Stimulated activated CD8-positive, alpha-beta memory T cell treated with anti-CD3 and anti-CD28 coated beads, Interleukin-12 subunit alpha, Interleukin-12 subunit beta, amount 100 ng/mL, for 1 hour (primary cell): Measurements from ENCODE around the gene CREBRF.
"Not testable (repeated sequence)": the region's sequence is repeated elsewhere in the genome, so short reads cannot be mapped to it uniquely, and the experiment has no call there.

ENCODE experiments used
- DNase-seq: peaks from one replicate; pipeline ENCODE4 v3.0.0-alpha.2; 2020; ENCODE audit warnings: low read depth

The CREBRF gene

DNA sequence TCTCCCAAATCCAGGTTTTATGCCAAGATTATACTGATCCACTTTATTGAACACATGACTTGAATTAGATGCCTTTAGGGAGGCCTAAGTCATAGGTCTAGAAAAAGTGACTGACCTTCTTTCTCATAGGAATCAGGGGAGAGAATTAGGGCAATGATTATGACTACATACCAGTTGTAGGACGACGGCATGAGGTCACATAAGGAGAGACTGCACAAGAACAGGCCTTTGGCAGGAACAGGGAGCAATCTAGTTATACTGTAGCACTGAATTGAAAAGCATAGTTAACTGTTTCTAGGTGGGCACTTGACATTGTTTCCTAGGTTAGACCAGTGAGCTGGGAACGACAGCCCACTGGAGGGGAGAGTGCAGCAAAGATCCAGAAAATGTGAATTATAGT lies 22.7 kb downstream of the CREBRF start:
- no peak for DNase-seq

DNA sequence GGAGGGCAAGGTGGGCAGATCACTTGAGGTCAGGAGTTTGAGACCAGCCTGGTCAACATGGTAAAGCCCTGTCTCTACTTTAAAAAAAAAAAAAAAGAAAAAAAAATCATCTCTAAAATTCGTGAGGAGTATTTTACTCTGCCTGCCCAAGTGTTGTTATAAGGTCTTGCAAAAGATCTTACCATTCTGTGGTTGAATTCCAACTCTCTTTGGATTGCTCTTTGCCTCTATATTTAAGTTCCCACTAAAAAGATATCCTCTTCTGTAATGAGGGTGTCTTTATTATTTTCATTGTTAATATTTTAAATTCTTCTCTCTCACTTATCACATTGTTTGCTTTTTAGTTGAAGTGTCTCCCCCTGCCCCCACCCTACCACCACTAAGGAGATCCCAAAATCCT lies 33.4 kb downstream of the CREBRF start:
- no peak for DNase-seq

DNA sequence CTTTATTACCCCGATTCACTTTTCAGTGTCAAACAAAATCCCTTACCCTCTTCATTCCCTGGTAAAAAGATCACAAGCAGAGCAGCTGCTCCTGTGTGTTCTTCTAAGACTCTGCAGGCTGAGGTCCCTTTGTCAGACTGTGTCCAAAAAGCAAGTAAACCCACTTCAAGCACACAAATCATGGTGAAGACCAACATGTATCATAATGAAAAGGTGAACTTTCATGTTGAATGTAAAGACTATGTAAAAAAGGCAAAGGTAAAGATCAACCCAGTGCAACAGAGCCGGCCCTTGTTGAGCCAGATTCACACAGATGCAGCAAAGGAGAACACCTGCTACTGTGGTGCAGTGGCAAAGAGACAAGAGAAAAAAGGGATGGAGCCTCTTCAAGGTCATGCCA lies 34.5 kb downstream of the CREBRF start:
- DNase-seq = no peak

GRCh38 chr5:173091981-173092380 lies 35.8 kb downstream of the CREBRF start:
- no peak for DNase-seq

- DNase-seq = no peak
These were observed 37.5 kb downstream of the CREBRF start for GRCh38 chr5:173093606-173094005.

DNA sequence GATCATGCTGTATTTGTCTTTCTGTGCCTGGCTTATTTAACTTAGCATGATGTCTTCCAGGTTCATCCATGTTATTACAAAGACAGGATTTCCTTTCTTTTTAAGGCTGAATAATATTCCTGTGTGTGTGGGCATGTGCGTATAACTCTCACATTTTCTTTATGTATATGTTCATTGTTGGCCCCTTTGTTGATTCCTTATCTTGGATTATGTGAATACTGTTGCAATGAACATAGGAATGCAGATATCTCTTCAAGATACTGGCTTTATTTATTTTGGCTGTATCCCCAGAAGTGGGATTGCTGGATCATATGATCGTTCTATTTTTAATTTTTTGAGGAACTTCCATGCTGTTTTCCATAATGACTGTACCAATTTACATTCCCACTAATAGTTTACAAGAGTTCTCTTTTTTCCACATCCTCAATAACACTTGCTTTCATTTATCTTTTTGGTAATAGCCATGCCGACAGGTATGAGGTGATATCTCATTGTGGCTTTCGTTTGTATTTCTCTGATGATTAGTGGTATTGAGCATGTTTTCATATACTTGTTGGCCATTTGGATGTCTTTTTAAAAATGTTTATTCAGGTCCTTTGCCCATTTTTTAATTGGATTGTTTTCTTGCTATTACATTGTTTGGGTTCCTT lies 38.0 kb downstream of the CREBRF start:
- no peak for DNase-seq

DNA sequence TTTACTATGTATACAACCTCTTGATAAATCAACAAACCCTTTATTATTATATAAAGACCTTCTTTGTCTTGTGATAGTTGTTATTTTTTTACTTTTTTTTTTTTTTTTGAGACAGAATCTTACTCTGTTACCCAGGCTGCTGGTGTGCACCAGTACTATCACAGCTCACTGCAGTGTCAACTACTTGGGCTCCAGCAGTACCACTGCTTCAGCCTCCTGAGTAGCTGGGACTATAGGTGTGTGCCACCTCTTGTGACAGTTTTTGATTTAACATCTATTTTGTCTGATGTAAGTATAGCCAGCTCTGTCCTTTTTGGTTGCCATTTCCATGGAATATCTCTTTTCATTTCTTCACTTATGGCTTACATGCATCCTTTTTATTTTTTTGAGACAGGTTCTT lies 42.6 kb downstream of the CREBRF start:
- DNase-seq = no peak

DNA sequence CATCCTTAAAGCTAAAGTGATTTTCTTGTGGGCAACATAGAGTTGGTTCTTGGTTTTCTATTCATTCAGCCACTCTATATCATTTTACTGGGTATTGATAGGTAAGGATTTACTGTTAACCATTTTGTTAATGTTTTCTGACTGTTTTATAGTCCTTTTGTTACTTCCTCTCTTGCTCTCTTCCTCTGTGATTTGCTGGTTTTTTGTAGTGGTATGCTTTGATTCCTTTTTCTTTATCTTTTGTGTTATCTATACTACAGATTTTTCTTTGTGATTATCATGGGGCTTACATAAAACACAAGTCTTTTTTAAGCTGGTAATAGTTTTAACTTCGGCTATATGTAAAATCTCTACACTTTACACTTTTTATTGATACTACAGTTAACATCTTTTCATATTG lies 43.3 kb downstream of the CREBRF start:
- DNase-seq = no peak

GRCh38 chr5:173101245-173101644 lies 45.1 kb downstream of the CREBRF start:
- no peak for DNase-seq

GRCh38 chr5:173103411-173103810 lies 47.3 kb downstream of the CREBRF start:
- no peak for DNase-seq

- no peak for DNase-seq
These were observed 52.8 kb downstream of the CREBRF start for GRCh38 chr5:173108914-173109313.

DNA sequence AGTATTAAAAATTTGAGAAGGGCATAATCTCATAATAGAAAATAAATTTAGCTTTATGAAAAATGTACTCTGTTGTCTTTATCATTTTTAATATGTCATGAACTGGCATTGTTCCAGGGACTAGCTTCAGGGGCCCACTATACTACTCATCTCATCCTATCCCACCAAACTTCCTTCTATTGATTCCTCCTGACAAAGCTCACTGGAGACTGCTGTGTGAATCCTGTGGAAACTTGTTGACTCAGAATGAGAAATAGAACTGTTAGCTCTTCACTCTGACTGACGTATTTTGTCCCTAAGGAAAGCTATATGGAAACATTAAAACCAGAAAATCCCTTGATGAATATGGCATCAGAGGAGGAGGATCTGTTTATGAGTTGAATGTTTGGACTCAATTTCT lies 58.4 kb downstream of the CREBRF start:
- DNase-seq = no peak

- no peak for DNase-seq
These were observed 63.6 kb downstream of the CREBRF start for GRCh38 chr5:173119719-173120118.

DNA sequence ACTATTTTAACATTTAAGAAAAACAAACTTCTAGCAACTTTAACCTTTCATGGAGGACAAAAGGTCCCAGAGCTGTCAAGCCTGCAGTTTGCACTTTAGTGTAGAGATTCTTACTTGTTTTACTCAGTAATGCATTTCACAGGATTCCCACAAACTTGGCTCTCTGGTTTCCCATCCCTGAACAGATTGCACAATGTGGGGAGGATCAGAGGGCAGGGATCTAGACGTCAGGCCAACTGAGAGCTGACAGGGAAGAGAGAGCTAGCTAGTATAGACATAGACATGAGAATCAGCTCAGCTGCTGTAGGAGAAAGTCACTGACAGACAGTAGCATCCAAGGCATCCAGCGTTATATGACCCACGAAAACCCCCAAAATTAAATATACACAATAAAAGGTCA lies 67.3 kb downstream of the CREBRF start:
- no peak for DNase-seq

- DNase-seq = not testable (repeated sequence)
These were observed 76.0 kb downstream of the CREBRF start for GRCh38 chr5:173132166-173132565.

DNA sequence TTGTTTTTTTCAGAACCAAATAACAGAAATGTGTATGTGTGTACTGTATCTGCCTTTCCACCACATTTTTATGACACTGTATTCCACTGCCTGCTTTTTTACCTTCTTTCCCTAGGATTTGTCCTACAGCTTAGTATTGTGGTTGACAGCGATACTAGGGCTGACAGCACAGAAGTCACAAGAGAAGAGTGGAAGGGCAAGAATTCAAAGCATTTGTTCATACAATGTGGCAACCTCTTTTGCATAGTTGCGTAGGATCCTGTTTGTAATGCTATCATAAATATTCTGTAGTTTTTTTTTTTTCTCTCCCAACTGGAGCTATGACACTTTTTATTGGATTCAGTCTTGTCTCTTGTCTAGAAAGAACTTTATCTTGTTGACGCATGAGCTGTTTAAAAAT lies 82.6 kb downstream of the CREBRF start:
- DNase-seq = no peak

DNA sequence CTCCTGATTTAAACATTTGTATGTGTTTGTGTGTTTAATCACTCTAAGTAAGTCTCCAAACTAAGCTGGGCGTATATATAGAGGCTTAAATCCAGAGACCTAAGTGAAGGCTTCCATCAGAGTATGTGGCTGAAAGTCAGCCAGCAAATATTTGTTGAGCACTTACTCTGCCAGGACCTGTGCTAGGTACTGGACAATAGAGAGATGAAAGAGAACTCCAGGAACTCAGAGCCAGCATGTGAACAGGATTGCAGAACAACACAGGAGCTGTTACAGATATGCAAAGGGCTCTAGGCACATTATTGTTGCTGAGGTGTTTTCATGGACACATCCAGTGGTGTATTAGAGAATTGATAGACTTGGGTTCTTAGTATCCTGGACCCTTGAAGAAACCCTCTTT lies 83.5 kb downstream of the CREBRF start:
- DNase-seq = no peak

GRCh38 chr5:173140769-173141168 lies 84.6 kb downstream of the CREBRF start:
- DNase-seq = no peak

DNA sequence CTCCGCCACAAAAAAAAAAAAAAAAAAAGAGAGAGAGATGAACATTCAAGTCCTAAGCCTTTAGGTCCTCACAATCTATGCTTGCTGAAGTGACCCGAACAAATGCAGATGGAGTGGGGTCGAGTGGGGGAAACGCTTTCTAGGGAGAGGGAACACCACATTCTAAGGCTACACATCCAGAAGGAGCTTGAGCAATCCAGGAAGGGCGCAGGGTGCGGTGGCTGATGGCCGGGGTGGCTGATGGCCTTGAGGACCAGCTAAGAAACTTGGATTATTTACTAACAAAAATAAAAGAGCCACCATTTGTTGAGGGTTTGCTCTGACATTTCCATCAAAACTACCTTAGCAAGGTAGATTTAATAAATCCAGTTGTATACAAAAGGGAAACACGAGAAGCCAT lies 87.4 kb downstream of the CREBRF start:
- DNase-seq = no peak

DNA sequence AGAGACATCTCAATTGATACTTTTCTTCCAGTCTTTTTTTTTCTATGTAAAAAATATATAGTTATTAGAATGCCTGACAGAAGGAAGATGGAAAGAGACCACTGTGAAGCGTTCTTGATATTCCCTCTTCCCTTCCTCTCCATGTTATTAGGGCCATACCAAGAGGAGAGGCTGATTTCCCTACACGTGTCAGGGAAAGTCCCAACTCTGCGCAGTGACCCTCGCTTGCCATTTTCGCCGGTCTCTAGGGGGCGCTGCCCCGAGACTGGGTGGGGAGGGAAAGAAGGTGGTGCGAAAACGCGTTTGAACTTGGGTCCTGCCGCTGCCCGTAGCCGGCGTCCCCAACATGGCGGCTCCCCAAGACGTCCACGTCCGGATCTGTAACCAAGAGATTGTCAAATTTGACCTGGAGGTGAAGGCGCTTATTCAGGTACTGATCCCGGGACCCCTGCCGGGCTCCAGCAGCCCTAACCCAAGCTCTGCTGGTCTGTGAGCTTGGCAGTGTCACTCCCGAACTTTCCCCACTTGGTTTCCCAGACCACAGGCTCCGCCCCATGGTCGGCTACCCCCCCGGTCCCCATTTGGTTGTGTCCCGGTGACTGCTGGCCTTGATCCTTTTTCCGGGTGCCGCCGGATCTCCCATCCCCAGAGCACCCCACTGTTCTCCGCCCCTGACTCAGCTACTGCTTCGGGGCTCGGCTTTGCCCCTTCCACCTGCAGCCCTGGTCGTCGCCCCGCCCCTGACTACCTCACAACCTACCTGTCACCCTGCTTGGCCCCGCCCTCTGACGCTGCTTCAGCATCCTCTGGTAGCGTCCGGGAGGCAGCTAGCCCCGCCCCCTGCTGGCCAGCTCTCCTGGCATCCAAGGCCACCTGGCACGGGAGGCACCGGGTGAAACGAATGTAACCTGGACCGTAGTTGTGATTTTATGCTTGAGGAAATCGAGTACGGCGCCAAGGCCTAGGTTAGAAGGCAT lies 88.3 kb downstream of the CREBRF start, which contains the start of gene BNIP1:
TSS of gene BNIP1 (plus strand) at position 332 of the 977 bp plus-strand sequence. CDS start at position 347, 15 bp downstream.
- peak; percentile 92 for DNase-seq

GRCh38 chr5:173148354-173148753 lies 92.2 kb downstream of the CREBRF start:
- DNase-seq = no peak

DNA sequence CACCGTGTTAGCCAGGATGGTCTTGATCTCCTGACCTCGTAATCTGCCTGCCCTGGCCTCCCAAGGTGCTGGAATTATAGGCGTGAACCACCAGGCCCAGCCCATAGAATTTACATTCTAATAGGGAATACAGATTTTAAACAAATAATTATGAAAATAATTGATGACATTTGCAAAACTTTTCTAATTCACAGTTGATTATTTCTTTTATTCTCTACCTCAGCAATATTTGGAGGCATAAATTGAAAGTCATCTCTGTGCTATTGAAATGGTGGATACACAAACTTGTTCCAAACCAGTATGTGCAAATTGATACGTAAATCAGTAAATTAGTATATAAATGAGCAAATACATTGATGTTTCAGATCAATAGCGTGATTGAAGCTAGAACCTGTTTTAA lies 96.4 kb downstream of the CREBRF start:
- no peak for DNase-seq

DNA sequence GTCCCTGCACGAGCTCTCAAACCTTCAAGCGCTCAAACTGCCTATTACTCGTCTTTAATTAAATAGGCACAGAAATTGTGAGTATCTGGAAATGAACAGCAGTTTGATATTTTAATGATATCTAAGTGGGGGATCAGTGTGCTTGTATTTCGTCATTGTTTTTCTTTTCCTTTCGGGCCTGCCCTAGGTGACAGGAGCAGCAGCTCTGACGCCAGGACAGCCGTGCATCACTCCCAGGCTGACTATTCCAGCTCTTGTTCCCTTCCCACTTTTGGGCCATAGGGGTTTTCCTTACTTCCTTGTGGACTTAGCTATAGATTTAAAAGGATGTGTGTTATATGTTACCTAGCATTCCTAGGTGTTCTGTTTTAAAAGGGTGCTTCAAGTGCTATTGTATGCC lies 97.7 kb downstream of the CREBRF start:
- DNase-seq = no peak
